ENCODE data around the gene RABGEF1. TPM values are rescaled to one million over a fixed set of nuclear protein-coding genes. Genes with fewer than 3 reads are reported as not detected.

The RABGEF1 gene
- total RNA-seq, 1 experiment from 2014 or later = 35.2 TPM

- H3K4me3 ChIP-seq = no peak overlapping the region
- H3K36me3 ChIP-seq (ENCODE audit: low read depth) = no peaks in the 10 kb centered on the region
- peaks cover 15% of the 10 kb centered on the region for H3K4me1 ChIP-seq (replicated peaks; ENCODE audit: insufficient read depth)
- H3K9me3 ChIP-seq (ENCODE audit: insufficient read depth, low read depth) = no peaks in the 10 kb centered on the region
- POLR2A ChIA-PET (ENCODE audit: unreplicated experiment) = no interaction called here
- peak; percentile 21 to 59 for DNase-seq
- no peak overlapping the region for H2AFZ ChIP-seq
- intact Hi-C loops (cut with micrococcal nuclease; ENCODE audit: unreplicated experiment) = loop anchor here (5.0 kb wide), 1 partner anchor 149 kb away; the partner anchor contains the start of genes SBDS and TYW1
- H3K9me2 ChIP-seq (ENCODE audit: insufficient read depth) = no peaks in the 10 kb centered on the region
- TF ChIP-seq CTCF (conservative IDR thresholded peaks at IDR 0.05) = no peak
- TF ChIP-seq EZH2 (IDR thresholded peaks at IDR 0.05; ENCODE audit: low read depth) = no peak
- peak overlapping the region; percentile 31 for H3K4me2 ChIP-seq
- BruUV-seq (replicated peaks) = no TSS peak
- no peaks in the 10 kb centered on the region for H4K20me1 ChIP-seq (ENCODE audit: insufficient read depth)
- H3K27me3 ChIP-seq (ENCODE audit: insufficient read depth, low read depth) = no peaks in the 10 kb centered on the region
- peaks cover 5% of the 10 kb centered on the region; the same call in 1 of the 2 replicates for H3F3A ChIP-seq (ENCODE audit: insufficient read depth, low read depth)
- peak overlapping the region; percentile 70 for H3K27ac ChIP-seq
- CTCF ChIA-PET = interaction anchor here (0.7 kb wide), 1 partner anchor 102 kb away, joined by 3 read pairs; no protein-coding TSS in a partner anchor
- peaks cover 12% of the 10 kb centered on the region for H3K79me2 ChIP-seq (ENCODE audit: low read depth)
Measured at GRCh38 chr7:66847879-66848790, 107.6 kb downstream of the RABGEF1 start.

GRCh38 chr7:66859339-66859738 lies 118.8 kb downstream of the RABGEF1 start:
- Histone ChIP-seq H3K36me3 (ENCODE audit: low read depth) (no peaks in the 10 kb centered on the region), H3K4me1 (replicated peaks; ENCODE audit: insufficient read depth) (no peaks in the 10 kb centered on the region), H4K20me1 (ENCODE audit: insufficient read depth) (no peaks in the 10 kb centered on the region), H2AFZ (no peak overlapping the region), H3K9me2 (ENCODE audit: insufficient read depth) (no peaks in the 10 kb centered on the region), H3K4me3 (no peak overlapping the region), H3F3A (ENCODE audit: insufficient read depth, low read depth) (no peaks in the 10 kb centered on the region), H3K9me3 (ENCODE audit: insufficient read depth, low read depth) (no peaks in the 10 kb centered on the region), H3K27ac (no peak overlapping the region), H3K4me2 (no peak overlapping the region), H3K27me3 (ENCODE audit: insufficient read depth, low read depth) (no peaks in the 10 kb centered on the region), H3K79me2 (ENCODE audit: low read depth) (no peaks in the 10 kb centered on the region)
- no TSS peak for BruUV-seq (replicated peaks)
- TF ChIP-seq EZH2 (IDR thresholded peaks at IDR 0.05; ENCODE audit: low read depth) (no peak), CTCF (conservative IDR thresholded peaks at IDR 0.05) (no peak)
- POLR2A ChIA-PET (ENCODE audit: unreplicated experiment) = interaction anchor here (0.6 kb wide), 1 partner anchor 45 kb away, joined by 4 read pairs; no protein-coding TSS in a partner anchor
- DNase-seq = no peak
- intact Hi-C loops (cut with micrococcal nuclease; ENCODE audit: unreplicated experiment) = no loop called here
- CTCF ChIA-PET = no interaction called here

- H3K9me3 ChIP-seq (ENCODE audit: insufficient read depth, low read depth) = no peaks in the 10 kb centered on the region
- intact Hi-C loops (cut with micrococcal nuclease; ENCODE audit: unreplicated experiment) = no loop called here
- no peak for DNase-seq
- H3K4me3 ChIP-seq = no peak overlapping the region
- no peaks in the 10 kb centered on the region for H3K4me1 ChIP-seq (replicated peaks; ENCODE audit: insufficient read depth)
- H2AFZ ChIP-seq = no peak overlapping the region
- H3K27me3 ChIP-seq (ENCODE audit: insufficient read depth, low read depth) = no peaks in the 10 kb centered on the region
- H4K20me1 ChIP-seq (ENCODE audit: insufficient read depth) = no peaks in the 10 kb centered on the region
- no peak overlapping the region for H3K27ac ChIP-seq
- TF ChIP-seq EZH2 (IDR thresholded peaks at IDR 0.05; ENCODE audit: low read depth) (no peak), CTCF (conservative IDR thresholded peaks at IDR 0.05) (no peak)
- no peaks in the 10 kb centered on the region for H3K9me2 ChIP-seq (ENCODE audit: insufficient read depth)
- BruUV-seq (replicated peaks) = no TSS peak
- H3K36me3 ChIP-seq (ENCODE audit: low read depth) = no peaks in the 10 kb centered on the region
- ChIA-PET CTCF (no interaction called here), POLR2A (ENCODE audit: unreplicated experiment) (no interaction called here)
- no peaks in the 10 kb centered on the region for H3F3A ChIP-seq (ENCODE audit: insufficient read depth, low read depth)
- H3K4me2 ChIP-seq = no peak overlapping the region
- H3K79me2 ChIP-seq (ENCODE audit: low read depth) = no peaks in the 10 kb centered on the region
Measured at GRCh38 chr7:66859794-66860645, 119.5 kb downstream of the RABGEF1 start.

Measured in PC-9 (cell line).